Activated T-helper 2 cell treated with anti-CD3 and anti-CD28 coated beads, Interferon-gamma antibody, Interleukin-2, Interleukin-4, amounts not matched to agents 10 μg/mL and 5 μg/mL and 100 μg/mL, durations not matched to agents 14 hours and 24 hours and 36 hours (primary cell): ENCODE measurements around the gene MFAP3L. TPM values are rescaled to one million over a fixed set of nuclear protein-coding genes. Genes with fewer than 3 reads are reported as not detected.
"Not testable (repeated sequence)": the region's sequence is repeated elsewhere in the genome, so short reads cannot be mapped to it uniquely, and the experiment has no call there.

Experiments
- DNase-seq: peaks from one replicate; pipeline ENCODE4 v3.0.0; 2021; ENCODE audit warnings: low spot score
- H3K27ac Mint-ChIP-seq: one replicate; pipeline ENCODE4 v1.8.0; 2021; ENCODE audit warnings: mixed read lengths
- H3K27me3 Mint-ChIP-seq: one replicate; pipeline ENCODE4 v1.8.0; 2021; ENCODE audit warnings: low read depth, mixed read lengths
- H3K36me3 Mint-ChIP-seq: one replicate; pipeline ENCODE4 v1.8.0; 2021; ENCODE audit warnings: low read depth, mixed read lengths
- H3K4me1 Mint-ChIP-seq: one replicate; pipeline ENCODE4 v1.8.0; 2021; ENCODE audit warnings: low read depth, mixed read lengths
- H3K4me3 Mint-ChIP-seq: one replicate; pipeline ENCODE4 v1.8.0; 2021; ENCODE audit warnings: low read depth, mild to moderate bottlenecking, moderate library complexity, mixed read lengths
- H3K9me3 Mint-ChIP-seq: one replicate; pipeline ENCODE4 v1.8.0; 2021; ENCODE audit warnings: mixed read lengths
- intact Hi-C: fragments of 100-400 bp; cut with micrococcal nuclease; formaldehyde crosslinking; loops from one replicate; pipeline ENCODE4 v1.15.1; 2023
- total RNA-seq: library from RNA; stranded (reverse); gene quantifications from 2 replicates; pipeline ENCODE4 v1.2.3, GENCODE V29; 2022

The MFAP3L gene
- 0.14 and 0.16 TPM in 2 replicates for total RNA-seq

DNA sequence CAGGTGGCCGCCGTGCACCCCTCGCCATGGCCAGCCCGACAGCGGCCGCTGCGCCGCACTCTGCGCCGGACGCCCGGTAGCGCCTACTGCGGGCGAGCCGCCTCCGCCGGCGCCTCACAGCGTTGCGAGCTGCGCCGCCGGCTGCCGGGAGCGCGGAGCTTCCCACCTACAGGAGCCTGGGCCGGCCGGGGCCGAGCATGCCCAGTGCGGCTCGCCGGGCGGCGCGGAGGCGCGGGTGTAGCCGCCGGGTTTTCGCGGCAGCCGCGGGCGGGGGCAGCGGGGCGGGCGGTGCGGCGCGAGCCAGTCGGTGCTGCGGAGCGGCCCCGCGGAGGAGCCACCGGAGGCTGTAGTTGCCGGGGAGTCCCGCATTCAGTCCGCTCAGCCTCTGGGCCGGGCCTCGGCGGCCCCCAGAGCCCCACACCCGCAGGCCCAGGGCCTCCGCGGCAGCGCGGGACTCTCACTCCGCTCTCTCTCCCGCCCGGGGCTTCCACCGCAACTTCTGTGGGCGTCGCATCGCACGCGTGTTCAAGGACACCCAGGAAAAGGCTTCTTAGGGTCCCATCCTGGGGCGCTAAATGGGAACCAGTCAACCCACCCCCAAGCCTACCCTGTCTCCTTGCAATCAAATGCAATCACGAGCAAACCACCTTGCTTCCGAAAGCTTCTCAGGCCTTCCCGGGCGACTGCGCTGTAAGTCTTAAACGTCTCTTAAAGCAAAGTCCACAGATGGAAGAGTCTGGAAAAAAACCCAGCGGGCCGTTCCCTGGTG, at the start of gene MFAP3L:
MFAP3L (minus strand) TSS at position 143 of the 769 bp plus-strand sequence. CDS start 20,518 bp downstream, outside the sequence.
- intact Hi-C loops = loop anchor here (1.0 to 5.0 kb wide), 4 partner anchors 269 to 1016 kb away; partner anchors contain the start of genes CBR4, HPF1 and NEK1
- H3K36me3 Mint-ChIP-seq = no peaks in the 10 kb centered on the region
- peaks cover 8% of the 10 kb centered on the region for H3K9me3 Mint-ChIP-seq
- DNase-seq = peak; percentile 79
- peak within 1 kb of the TSS; percentile 84 for H3K4me3 Mint-ChIP-seq
- peaks cover 7% of the 10 kb centered on the region for H3K4me1 Mint-ChIP-seq
- H3K27ac Mint-ChIP-seq = peak within 1 kb of the TSS; percentile 63
- peaks cover 51% of the 10 kb centered on the region for H3K27me3 Mint-ChIP-seq

DNA sequence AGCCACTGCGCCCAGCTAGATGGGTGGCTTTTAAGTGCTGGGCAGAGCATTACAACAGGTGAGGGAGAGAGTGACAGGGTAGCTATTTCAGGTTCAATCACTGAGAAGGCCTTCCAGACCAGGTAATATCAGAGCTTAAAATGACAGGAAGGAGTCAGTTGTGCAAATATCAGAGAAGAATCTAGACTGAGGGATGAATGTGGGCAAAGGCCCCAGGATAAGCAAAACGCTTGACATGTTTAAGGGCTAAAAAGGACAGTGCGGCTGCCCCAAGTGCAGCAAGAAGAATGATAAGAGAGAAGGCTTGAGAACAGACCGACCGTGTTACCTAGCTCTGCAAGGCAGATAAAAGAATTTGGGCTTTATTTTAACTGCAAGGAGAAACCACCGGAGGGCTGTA, 45.0 kb upstream of the MFAP3L start:
- Mint-ChIP-seq H3K36me3 (no peaks in the 10 kb centered on the region), H3K27me3 (peaks cover 2% of the 10 kb centered on the region), H3K4me1 (no peaks in the 10 kb centered on the region), H3K4me3 (no peak overlapping the region), H3K27ac (no peak overlapping the region), H3K9me3 (no peaks in the 10 kb centered on the region)
- DNase-seq = no peak
- intact Hi-C loops = no loop called here

DNA sequence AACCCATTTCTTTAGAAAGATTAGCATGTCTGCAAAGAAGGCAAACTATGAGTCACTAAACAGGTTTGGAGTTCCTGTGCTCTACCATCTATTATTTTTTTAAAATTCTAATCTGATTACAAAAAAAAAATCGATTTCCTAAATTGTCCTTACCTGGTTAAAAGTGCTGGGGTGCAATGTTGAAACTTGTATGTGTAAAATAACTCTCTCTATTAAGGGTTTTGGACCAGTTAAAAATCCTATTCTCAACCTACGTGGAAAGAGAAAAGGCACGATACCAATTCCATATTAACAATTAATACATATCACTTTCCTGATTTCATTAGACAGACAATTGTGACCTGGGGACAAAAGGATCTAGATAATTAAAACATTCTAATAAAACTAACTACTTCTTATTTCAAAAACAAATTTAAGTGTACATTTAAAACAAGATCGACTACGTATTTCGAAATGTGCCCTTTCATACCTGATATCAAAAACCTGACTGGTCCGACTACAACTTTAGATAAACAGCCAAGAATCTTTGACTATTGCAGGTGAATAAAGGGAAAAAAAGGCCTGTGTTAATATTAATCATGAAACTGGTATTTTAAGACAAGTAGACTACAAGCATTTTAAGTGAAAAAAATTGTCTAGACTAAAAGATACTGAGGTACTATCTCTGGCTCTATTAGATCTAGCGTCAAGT, 42.4 kb upstream of the MFAP3L start:
- H3K4me3 Mint-ChIP-seq = no peak overlapping the region
- no peaks in the 10 kb centered on the region for H3K9me3 Mint-ChIP-seq
- H3K27ac Mint-ChIP-seq = no peak overlapping the region
- intact Hi-C loops = no loop called here
- no peaks in the 10 kb centered on the region for H3K4me1 Mint-ChIP-seq
- no peaks in the 10 kb centered on the region for H3K36me3 Mint-ChIP-seq
- DNase-seq = no peak
- H3K27me3 Mint-ChIP-seq = no peaks in the 10 kb centered on the region

DNA sequence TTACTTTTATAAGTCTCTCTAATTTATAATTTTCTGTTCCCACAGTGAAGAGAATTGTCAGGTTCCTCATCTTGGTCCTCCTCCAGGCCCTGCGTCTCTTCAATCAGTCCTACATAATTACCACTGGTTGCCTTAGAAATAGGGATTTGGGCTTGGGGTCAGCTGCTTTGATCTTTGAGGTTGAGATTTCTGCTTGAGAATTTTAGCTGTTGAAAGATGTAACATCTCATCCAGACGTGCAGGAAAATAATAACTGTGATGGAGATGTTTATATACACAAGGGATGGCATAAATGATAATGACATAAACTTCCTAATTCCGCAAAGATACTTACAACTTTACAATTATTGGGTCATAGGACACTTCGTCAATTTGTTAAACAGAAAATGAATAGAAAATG, 33.2 kb upstream of the MFAP3L start:
- no peaks in the 10 kb centered on the region for H3K9me3 Mint-ChIP-seq
- intact Hi-C loops = no loop called here

DNA sequence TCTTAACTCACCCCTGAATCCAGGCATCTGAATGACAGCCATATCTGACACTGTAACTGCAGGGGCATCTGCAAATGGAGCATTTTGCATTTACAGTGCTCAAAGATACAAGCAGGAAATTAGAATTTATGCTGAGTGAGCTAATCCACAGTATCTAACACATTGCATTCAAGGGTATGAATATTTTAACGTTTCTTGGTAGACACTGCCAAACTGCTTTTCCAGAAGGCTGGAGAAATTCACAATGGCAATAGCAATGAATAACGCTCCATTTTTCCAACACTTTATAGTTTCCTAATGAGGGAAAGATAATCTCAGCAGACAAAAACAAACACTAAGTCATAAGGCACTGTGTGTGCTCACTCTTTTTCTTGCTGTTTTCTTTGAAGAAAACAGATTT, 32.6 kb upstream of the MFAP3L start:
- intact Hi-C loops = no loop called here
- no peak for DNase-seq
- H3K36me3 Mint-ChIP-seq = no peaks in the 10 kb centered on the region
- H3K27ac Mint-ChIP-seq = no peak overlapping the region
- no peaks in the 10 kb centered on the region for H3K9me3 Mint-ChIP-seq
- H3K4me1 Mint-ChIP-seq = no peaks in the 10 kb centered on the region
- H3K27me3 Mint-ChIP-seq = peaks cover 10% of the 10 kb centered on the region
- H3K4me3 Mint-ChIP-seq = no peak overlapping the region

More for the DNA sequence above, 33.2 kb upstream of the MFAP3L start:
- H3K27ac Mint-ChIP-seq = no peak overlapping the region
- no peak overlapping the region for H3K4me3 Mint-ChIP-seq
- peaks cover 10% of the 10 kb centered on the region for H3K27me3 Mint-ChIP-seq
- DNase-seq = no peak
- H3K4me1 Mint-ChIP-seq = no peaks in the 10 kb centered on the region
- H3K36me3 Mint-ChIP-seq = no peaks in the 10 kb centered on the region

DNA sequence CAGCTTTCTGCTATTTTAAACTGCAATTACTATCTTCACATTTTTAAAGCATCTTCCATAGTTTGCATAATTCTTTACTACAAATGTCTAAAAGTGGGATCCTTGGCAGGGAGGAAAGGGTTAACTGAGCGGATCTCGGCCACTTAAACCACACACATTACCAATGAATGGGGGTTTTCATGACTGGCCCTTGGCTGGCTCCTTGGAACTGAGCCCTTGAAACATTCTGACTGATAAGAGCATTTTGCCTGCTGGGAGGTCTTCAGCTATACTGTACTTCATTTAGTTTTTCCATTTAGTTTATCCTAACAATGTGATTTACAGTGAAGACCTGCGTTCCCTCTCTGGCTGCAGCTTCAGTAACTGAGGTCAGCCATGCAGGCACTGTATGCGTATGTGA, 31.7 kb upstream of the MFAP3L start:
- Mint-ChIP-seq H3K27me3 (peaks cover 6% of the 10 kb centered on the region), H3K4me1 (no peaks in the 10 kb centered on the region), H3K36me3 (no peaks in the 10 kb centered on the region), H3K9me3 (no peaks in the 10 kb centered on the region), H3K27ac (no peak overlapping the region), H3K4me3 (no peak overlapping the region)
- intact Hi-C loops = no loop called here
- DNase-seq = no peak

DNA sequence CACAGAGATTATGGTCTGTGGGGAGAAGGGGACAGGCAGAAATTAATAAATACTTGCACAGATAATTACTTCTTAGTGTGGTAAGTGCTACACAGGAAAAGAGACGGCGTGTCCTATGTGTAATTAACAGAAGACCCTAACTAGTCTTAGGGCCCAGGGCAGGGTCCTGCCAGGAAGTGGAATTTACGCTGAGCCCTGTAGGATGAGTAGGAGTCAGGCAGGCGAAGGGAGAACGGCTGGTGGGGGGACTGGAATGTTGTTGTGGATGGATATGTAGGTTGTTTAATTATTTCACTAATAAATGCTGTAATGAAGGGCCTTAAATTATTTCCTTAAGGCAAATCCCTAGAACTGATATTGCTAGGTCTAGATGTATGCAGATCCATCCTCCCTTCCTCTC, 26.7 kb upstream of the MFAP3L start:
- no peak for DNase-seq
- H3K27ac Mint-ChIP-seq = no peak overlapping the region

DNA sequence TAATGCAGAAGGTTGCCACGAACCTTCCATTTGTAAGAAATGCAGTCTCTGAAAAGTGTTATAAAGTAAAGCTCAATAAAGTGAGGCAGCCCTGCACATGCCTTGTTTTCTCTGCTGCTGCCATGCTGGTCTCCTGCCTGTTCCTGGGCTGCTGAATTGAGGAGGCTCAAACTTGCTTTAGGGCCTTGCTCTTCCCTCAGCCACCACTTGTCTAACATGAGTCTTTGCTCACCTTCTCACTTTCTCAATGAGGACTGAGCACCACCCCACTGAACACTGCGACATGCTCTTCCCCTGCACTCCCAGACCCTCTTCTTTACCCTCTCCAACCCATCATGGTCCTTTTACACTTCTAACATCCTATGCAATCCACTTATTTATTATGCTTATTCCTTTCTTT, 25.2 kb upstream of the MFAP3L start:
- H3K27me3 Mint-ChIP-seq = no peaks in the 10 kb centered on the region

More for the DNA sequence above, 26.7 kb upstream of the MFAP3L start:
- no peak overlapping the region for H3K4me3 Mint-ChIP-seq
- no peaks in the 10 kb centered on the region for H3K9me3 Mint-ChIP-seq
- no peaks in the 10 kb centered on the region for H3K36me3 Mint-ChIP-seq
- no peaks in the 10 kb centered on the region for H3K4me1 Mint-ChIP-seq
- H3K27me3 Mint-ChIP-seq = no peaks in the 10 kb centered on the region
- intact Hi-C loops = no loop called here

DNA sequence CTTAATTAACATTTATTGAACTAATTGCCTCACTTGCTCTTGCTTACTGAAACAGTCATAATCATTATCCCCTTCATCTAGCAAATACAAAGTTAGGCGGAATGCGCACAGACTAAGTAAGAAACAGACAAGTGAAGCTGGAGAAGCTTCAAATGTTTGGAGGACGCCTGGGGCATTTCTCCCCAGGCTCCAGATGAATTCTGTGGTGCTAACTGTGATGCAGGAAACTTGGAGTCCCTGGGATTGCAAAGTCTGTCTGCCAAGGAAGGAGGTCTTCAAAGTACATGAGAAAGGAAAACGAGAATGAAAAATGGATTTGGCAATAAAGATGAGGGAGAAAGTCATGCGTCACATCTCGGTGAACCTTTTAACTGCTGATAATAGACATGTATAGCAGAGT, 23.6 kb upstream of the MFAP3L start:
- Mint-ChIP-seq H3K27ac (no peak overlapping the region), H3K4me3 (no peak overlapping the region), H3K9me3 (no peaks in the 10 kb centered on the region), H3K27me3 (no peaks in the 10 kb centered on the region), H3K4me1 (no peaks in the 10 kb centered on the region), H3K36me3 (no peaks in the 10 kb centered on the region)
- no peak for DNase-seq
- intact Hi-C loops = loop anchor here (2.0 kb wide), 1 partner anchor 437 kb away; the partner anchor contains the start of gene NEK1

More for the DNA sequence above, 25.2 kb upstream of the MFAP3L start:
- no peak overlapping the region for H3K27ac Mint-ChIP-seq
- intact Hi-C loops = no loop called here
- DNase-seq = no peak
- no peaks in the 10 kb centered on the region for H3K9me3 Mint-ChIP-seq
- no peaks in the 10 kb centered on the region for H3K4me1 Mint-ChIP-seq
- no peaks in the 10 kb centered on the region for H3K36me3 Mint-ChIP-seq
- H3K4me3 Mint-ChIP-seq = no peak overlapping the region

DNA sequence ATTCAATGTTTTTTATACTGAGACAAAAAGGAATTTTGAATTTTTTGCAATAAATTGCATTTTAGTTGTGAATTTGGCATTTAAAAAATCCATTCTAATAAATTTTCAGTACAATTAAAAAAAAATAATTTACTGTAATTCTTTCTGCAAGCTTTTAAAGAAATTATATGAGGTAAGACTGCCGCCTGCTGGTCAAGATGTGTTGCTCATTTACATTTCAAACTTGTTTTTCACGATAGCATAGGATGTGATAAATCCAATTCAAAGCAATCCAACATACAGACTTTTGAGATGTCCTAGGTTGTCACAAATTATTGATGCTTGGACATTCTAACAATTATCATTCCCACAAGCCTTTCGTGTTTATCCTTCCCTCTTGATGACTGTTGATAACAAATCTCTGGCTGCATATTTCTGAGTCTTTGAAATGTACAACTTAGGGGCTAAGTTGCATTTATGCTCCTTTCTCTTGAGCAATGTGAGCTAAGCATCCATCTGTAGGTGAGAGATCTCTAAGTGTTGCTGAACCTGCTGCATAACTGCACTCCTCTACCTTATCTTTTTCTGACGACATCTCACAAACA, 21.7 kb upstream of the MFAP3L start:
- no peak for DNase-seq
- Mint-ChIP-seq H3K27ac (no peak overlapping the region), H3K4me1 (no peaks in the 10 kb centered on the region), H3K36me3 (no peaks in the 10 kb centered on the region), H3K27me3 (no peaks in the 10 kb centered on the region), H3K4me3 (no peak overlapping the region), H3K9me3 (no peaks in the 10 kb centered on the region)
- intact Hi-C loops = loop anchor here (1.0 to 2.0 kb wide), 2 partner anchors 238 to 435 kb away; partner anchors contain the start of gene NEK1

DNA sequence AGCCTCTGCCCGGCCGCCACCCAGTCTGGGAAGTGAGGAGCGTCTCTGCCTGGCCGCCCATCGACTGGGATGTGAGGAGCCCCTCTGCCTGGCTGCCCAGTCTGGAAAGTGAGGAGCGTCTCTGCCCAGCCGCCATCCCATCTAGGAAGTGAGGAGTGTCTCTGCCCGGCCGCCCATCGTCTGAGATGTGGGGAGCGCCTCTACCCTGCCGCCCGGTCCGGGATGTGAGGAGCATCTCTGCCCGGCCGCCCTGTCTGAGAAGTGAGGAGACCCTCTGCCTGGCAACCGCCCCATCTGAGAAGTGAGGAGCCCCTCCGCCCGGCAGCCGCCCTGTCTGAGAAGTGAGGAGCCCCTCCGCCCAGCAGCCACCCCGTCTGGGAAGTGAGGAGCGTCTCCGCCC, 20.0 kb upstream of the MFAP3L start:
- H3K4me1 Mint-ChIP-seq, DNase-seq, H3K9me3 Mint-ChIP-seq, H3K27ac Mint-ChIP-seq, H3K4me3 Mint-ChIP-seq, H3K36me3 Mint-ChIP-seq, intact Hi-C loops, H3K27me3 Mint-ChIP-seq: not testable (repeated sequence)

DNA sequence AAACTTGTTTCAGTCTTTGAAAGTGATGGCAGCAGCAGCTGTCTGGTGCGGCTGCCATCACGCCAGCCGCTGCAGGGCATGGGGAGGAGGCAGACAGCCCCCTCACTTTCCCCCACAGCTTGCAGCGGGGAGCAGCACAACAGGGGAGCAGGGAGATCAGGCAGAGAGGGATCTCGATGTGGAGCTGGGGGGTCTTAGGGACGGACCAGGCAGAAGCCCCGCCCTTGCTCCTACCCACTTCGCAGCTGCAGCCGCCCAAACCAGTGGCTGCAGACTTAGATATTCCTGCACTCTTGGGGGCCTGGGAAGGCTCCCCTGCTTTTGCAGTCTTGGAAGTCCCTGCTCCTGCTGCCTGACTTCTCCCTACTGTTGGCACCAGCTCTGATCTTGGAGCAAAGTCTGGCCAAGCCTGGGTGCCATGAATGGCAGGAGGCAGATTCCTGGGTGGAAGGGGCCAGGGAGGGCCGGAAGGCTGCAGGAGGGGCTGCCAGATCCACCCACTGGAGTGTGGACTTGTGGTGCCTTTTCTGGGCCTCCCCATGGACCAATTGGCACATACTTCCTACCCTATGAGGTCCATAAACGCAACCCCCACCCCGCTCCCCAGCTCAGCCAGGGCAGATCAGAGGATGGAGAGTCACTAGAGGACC, 14.0 kb upstream of the MFAP3L start:
- no peaks in the 10 kb centered on the region for H3K36me3 Mint-ChIP-seq
- intact Hi-C loops = no loop called here
- no peak overlapping the region for H3K27ac Mint-ChIP-seq
- no peak overlapping the region for H3K4me3 Mint-ChIP-seq
- DNase-seq = no peak
- no peaks in the 10 kb centered on the region for H3K9me3 Mint-ChIP-seq
- H3K27me3 Mint-ChIP-seq = no peaks in the 10 kb centered on the region
- H3K4me1 Mint-ChIP-seq = no peaks in the 10 kb centered on the region
